GM18867 (cell line): ENCODE results near the gene ZNF423.

ENCODE experiments used
- ATAC-seq: cut with Tn5 transposase; IDR thresholded peaks from one replicate; pipeline ENCODE4 v1.9.1; 2021; ENCODE audit warnings: mild to moderate bottlenecking, moderate library complexity; ENCODE audit not compliant: unreplicated experiment

Gene ZNF423

DNA sequence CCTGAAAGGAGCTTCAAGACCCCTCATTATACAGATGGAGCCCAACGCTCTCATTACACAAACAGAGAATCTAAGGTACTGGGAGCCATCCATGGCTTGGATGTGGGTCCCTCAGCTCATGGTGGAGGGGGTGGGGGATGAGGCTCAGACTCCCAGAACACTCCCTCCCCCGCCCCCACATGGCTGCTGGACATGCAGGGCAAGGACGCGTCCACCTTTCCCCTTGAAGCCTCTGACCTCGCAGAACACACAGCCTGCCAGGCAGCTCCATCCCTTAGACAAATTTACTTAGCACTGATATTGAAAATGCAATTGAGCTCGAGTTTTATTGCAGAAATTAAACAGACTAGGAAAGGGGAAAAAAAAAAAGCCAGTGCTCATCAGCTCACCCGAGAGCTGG is 203.9 kb downstream of the ZNF423 start:
- no peak for ATAC-seq

GRCh38 chr16:49651226-49651625 is 204.7 kb downstream of the ZNF423 start:
- ATAC-seq, result no peak

DNA sequence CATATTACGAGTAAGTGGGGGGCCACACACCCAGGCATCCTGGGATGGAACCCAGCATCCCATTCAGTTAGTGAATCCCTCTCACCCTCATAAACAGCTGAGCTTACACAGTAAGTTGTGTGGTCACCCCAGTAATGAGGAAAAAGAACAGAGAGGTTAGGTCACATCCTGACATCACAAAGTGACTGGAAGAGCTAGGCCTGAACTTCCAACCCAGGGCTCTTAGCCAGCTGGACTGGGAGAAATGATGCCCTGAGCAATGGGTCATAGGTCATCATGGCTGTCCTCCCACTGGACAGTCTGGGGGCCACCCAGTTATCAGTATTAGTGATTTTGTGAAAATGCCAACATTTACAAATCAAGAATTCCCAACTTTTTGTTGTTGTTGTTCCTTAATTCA is 205.3 kb downstream of the ZNF423 start:
- ATAC-seq, result no peak

DNA sequence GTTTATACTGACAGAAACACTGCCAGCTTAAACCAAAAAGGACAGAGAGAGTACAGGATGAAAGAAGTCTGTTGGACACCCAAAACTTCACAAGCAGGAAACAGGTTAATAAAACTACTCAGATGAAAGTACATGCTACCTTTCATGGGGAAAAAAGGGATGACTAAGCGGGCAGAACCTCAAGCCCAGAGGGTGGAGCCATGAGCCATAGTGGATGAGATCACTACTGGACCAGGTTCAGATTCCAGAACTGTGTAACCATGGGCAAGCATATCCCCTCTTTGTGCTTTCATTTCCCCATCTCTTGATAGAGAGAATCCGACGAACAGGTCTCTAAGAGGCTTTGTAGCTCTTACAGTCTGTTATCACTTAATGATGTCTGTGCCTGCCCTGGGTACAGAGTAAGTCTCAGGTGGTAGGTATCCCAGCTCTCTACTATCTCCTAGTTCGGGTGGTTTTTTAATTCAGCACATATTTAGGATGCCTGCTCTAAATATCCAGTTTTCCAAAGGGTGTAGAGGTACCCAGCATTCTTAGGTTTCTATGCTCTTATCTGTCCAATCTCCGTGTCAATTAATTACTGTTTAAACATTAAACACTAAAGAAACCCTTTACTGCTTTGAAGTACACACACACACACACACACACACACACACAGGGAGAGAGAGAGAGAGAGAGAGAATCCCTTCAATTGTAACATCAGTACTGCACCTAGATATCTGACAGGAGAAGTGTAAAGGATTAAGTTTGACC is 206.7 kb downstream of the ZNF423 start:
- ATAC-seq, result no peak

GRCh38 chr16:49647673-49648072 is 208.2 kb downstream of the ZNF423 start:
- no peak for ATAC-seq

- no peak for ATAC-seq
Observed at GRCh38 chr16:49645263-49645662, 210.6 kb downstream of the ZNF423 start.

DNA sequence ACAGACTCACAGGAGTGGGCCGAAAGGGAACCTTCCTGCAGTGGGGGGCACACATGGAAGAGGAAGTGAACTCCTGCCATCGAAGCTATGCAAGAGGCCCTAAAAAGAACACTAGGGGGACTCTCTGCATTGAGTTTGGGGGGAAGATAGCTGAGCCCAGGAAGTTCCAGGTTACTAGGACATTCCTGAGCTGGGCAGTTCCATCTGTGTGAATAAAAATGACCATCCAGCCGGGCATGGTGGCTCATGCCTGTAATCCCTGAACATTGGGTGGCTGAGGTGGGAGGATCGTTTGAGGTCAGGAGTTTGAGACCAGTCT is 211.8 kb downstream of the ZNF423 start:
- no peak for ATAC-seq

GRCh38 chr16:49643429-49644144 is 212.3 kb downstream of the ZNF423 start:
- ATAC-seq, result no peak

DNA sequence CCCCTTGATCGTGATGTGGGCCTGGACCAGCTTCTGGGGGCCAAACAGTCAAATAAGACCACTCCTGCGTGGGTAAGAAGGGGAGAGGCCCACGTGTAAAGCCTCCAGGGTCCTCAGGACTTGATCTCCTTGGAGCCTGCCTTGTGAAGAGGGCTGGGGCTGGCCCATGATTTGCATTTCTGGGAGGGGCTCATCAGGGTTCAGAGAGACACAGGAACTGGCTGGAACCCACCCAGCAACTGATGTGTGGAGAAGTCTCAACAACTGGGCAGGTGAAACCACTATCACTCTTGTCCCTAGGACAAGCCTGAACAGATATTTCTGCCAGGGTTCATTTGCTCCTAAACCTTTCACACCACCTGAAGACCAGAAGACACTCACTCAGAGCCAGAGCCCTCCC is 214.7 kb downstream of the ZNF423 start:
- ATAC-seq, result peak; percentile 63

DNA sequence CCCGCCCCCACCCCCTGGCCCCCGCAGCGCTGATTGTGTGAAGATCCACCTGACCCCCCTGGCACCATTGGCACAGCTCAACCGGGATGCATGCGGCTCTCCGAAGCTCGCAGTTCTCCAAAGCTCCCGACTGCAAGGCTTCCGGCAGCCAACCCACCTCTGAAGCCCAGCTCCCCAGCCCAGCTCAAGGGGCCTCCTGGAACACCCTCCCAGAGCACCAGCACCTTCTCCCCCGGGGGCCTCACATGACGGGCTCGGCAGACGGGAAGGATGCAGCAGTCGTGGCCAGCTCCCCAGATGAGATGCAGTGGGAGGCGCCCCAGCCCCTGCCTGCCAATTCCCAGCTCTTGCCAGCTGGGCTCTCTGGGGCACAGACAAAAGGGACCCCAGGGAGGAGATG is 215.3 kb downstream of the ZNF423 start:
- no peak for ATAC-seq

GRCh38 chr16:49639739-49640431 is 216.0 kb downstream of the ZNF423 start:
- no peak for ATAC-seq

DNA sequence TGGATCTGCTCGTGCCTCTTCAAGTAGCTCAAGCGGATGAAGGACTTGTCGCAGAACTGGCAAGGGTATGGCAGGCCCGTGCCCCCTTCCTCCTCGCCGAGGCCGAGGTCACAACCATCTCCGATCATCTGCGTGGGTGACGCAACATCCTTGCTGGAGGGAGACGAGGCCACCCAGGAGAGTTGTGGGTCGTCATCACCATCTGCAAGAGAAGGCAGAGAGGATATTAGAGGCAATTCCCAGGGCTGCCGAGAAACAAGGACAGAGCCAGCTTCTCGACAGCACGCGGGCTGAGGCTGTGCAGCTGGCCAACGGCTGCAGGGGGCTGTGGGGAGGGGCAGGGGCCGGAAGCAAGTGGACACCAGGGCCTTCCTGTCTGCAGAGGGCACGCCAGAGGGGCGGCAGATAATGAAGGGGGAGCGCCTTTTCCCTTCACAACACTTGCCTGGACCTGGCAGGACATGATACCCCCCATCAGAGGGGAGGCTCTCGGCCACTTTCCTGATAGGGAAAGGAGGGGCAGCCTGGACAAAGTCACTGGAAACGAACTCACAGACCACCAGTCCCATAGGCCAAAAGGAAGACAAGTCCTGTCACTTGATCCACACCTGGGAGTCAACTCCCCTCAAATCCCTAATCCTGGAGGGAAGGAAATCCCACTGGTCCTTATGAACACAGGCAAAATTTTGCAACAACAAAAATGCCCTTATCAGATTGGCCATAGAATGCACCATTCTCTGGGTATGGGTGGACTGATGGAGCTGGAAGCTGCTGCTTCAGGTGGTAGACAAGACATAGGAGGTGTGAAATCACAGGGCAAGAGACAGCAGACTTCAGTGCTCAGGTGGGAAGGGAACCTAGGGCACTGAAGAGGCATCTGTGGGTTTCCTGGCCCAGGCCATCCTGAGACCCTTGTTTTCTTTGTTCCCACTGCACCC is 217.0 kb downstream of the ZNF423 start:
- no peak for ATAC-seq

GRCh38 chr16:49637933-49638672 is 217.8 kb downstream of the ZNF423 start:
- ATAC-seq, result no peak

GRCh38 chr16:49637511-49637910 is 218.4 kb downstream of the ZNF423 start:
- ATAC-seq, result no peak

DNA sequence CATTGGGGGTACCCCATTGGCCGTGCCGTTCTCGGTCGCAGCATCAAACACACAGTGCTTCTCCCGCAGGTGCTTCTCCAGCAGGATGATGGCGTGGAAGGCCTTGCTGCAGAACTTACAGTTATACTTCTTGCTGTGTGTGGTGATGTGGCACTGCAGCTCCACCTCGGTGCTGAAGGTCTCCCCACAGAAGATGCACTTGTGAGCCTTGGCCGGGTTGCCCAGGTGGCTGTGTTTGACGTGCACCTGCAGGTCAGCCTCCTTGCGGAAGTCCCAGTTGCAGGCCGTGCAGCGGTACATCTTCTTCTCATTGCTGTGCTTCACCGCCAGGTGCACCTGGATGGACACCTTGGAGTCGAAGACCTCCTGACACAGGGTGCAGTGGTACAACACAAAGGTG is 219.3 kb downstream of the ZNF423 start:
- no peak for ATAC-seq

DNA sequence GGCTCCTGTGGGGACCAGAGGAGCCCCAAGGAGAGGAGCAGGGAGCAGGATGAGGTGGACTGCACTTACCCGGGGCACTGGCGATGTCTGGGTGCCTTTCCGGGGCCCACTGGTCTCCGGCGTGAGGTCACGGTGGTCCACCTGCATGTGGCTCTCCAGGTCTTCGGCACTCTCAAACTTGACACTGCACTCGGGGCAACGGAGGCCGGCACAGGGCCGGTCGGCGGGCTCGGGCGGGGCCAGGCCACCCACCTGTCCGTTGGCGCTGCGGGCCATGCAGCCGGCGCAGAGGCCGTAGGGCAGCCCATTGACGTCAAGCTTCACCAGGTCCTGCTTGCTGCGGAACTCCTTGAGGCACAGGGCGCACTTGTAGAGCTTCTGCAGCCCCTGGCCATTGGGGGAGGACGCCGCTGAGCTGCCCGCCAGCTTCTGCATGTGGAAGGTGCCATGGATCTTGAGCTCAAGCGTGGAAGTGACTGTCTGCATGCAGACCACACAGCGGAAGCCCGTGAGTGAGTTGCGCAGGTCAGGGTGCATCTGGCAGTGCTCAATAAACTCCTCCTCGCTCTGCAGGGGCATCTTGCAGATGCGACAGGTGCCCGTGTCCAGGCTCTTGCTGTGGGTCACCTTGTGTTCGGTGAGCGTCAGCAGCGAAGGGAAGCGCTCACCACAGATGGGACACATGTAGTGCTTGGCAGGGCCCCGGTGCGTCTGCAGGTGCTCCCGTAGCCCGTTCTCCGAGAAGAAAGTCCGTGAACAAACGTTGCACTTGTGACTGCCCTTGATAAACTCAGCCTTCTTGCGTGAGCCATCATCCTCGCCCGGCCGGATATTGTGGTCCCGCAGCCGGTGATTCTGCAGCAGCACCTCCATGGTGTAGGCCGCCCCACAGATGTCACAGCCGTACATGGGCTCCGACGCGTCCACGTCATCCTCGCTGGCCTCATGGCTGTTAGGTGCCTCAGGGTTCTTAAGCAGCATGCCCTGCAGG is 220.0 kb downstream of the ZNF423 start:
- ATAC-seq, result no peak

GRCh38 chr16:49635009-49635350 is 220.9 kb downstream of the ZNF423 start:
- ATAC-seq, result no peak

GRCh38 chr16:49634235-49635008 is 221.5 kb downstream of the ZNF423 start:
- no peak for ATAC-seq
